ENCODE measurements around the gene RRP8.

The RRP8 gene

DNA sequence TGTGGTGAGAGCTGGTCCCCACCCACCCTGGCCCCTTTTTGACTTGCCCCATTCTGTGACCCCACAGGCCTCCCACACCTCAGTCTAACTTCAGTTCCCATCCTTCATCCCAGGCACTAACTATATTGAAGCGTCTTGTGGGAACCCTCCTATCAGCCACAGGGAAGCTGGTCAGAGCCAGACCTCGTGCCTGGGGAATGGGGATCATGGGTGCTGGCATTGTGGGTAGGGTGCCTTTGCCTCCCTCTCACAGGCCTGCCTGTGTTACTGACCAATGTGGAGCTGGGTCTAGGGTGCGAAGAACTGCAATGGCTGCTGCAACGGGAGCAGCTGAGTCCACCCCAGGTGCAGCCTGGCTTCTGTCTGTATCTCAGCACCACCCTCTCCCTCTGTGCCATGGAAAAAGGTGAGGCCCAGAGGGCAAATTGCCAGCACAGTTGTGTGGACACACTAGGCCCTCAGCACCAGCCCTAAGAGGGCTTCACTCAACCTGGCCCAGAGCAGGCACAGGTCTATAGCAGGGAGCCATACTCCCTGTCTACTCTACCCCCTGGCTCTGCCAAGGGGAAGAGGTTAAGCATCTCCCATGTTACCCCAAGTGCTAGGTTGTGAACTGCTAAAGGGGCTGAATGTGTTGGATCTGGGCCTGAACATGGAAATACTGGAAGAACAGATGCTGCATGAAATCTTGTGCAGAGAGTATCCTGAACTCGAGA, 37.3 kb downstream of the RRP8 start:
- Histone ChIP-seq H3K18ac (ENCODE audit: low read length) (no peak overlapping the region), H3K4me2 (ENCODE audit: insufficient read depth, low read length, poor library complexity, severe bottlenecking) (no peak overlapping the region), H3K23ac (ENCODE audit: low read depth, low read length, poor library complexity) (no peak overlapping the region), H2AK5ac (ENCODE audit: low read depth, low read length) (no peak overlapping the region), H3K27ac (replicated peaks; ENCODE audit: low read length) (no peak overlapping the region), H2BK15ac (ENCODE audit: low read length) (no peak overlapping the region), H3K4me3 (ENCODE audit: low read length in 2 of 2) (no peak overlapping the region), H3K36me3 (replicated peaks in 1 of 2; ENCODE audit: control insufficient read depth in 2 of 2, insufficient read depth in 2 of 2, low read length in 2 of 2) (peaks cover 0 to 2% of the 10 kb centered on the region in 2 donors), H2AFZ (ENCODE audit: low read length) (no peak overlapping the region), H3K79me1 (ENCODE audit: low read depth, low read length) (no peaks in the 10 kb centered on the region), H4K8ac (ENCODE audit: low read depth, low read length) (no peak overlapping the region), H3K9me3 (replicated peaks in 1 of 2; ENCODE audit: control insufficient read depth in 2 of 2, insufficient read depth in 1 of 2, low read depth in 1 of 2, low read length in 2 of 2) (no peaks in the 10 kb centered on the region), H2BK12ac (ENCODE audit: low read length) (no peak overlapping the region), H4K91ac (ENCODE audit: low read depth, low read length, poor library complexity) (no peak overlapping the region), H2BK5ac (ENCODE audit: low read length) (no peak overlapping the region), H3K27me3 (ENCODE audit: control insufficient read depth in 3 of 3, insufficient read depth in 3 of 3, low read depth in 1 of 3, low read length in 3 of 3) (no peaks in the 10 kb centered on the region), H3K4me1 (ENCODE audit: control insufficient read depth in 2 of 2, insufficient read depth in 1 of 2, low read depth in 1 of 2, low read length in 2 of 2) (peaks cover 0 to 1% of the 10 kb centered on the region in 2 donors), H3K4ac (ENCODE audit: low read length) (no peak overlapping the region), H3K9ac (ENCODE audit: low read depth, low read length, poor library complexity) (no peak overlapping the region), H3K14ac (ENCODE audit: low read length) (no peak overlapping the region), H2BK120ac (ENCODE audit: low read depth, low read length) (no peak overlapping the region)
- DNase-seq (ENCODE audit: low spot score), result no peak
- no CpG with 5 or more reads among the region's 5 CpGs for WGBS, 2 donors (ENCODE audit: extremely low coverage in 2 of 2, insufficient read length in 2 of 2, insufficient replicate concordance in 1 of 2)

DNA sequence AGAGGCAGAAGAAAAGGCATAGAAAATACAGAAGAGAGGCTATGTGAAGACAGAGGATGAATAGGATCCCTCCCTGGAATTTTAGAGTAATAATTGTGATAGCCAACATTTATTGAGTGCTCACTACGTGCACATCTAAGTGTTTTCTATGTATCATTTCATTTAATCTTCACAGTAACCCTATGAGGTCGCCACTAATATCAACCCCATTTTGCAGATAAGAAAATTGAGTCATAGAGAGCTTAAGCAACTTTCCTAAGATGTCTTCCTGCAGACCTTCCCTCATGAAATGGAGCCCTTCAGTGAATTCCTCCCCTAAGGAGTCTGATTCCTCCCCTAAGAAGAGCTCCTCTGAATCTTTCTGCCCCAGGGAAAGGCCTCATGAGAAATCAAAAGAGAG, 38.1 kb downstream of the RRP8 start:
- Histone ChIP-seq H4K8ac (ENCODE audit: low read depth, low read length) (no peak overlapping the region), H2BK120ac (ENCODE audit: low read depth, low read length) (no peak overlapping the region), H3K36me3 (replicated peaks in 1 of 2; ENCODE audit: control insufficient read depth in 2 of 2, insufficient read depth in 2 of 2, low read length in 2 of 2) (peaks cover 0 to 2% of the 10 kb centered on the region in 2 donors), H2AFZ (ENCODE audit: low read length) (no peak overlapping the region), H3K18ac (ENCODE audit: low read length) (no peak overlapping the region), H3K4me3 (ENCODE audit: low read length in 2 of 2) (no peak overlapping the region), H4K91ac (ENCODE audit: low read depth, low read length, poor library complexity) (no peak overlapping the region), H3K4ac (ENCODE audit: low read length) (no peak overlapping the region), H2BK15ac (ENCODE audit: low read length) (no peak overlapping the region), H2BK5ac (ENCODE audit: low read length) (no peak overlapping the region), H2AK5ac (ENCODE audit: low read depth, low read length) (no peak overlapping the region), H2BK12ac (ENCODE audit: low read length) (no peak overlapping the region), H3K27me3 (ENCODE audit: control insufficient read depth in 3 of 3, insufficient read depth in 3 of 3, low read depth in 1 of 3, low read length in 3 of 3) (no peaks in the 10 kb centered on the region), H3K9ac (ENCODE audit: low read depth, low read length, poor library complexity) (no peak overlapping the region), H3K23ac (ENCODE audit: low read depth, low read length, poor library complexity) (no peak overlapping the region), H3K79me1 (ENCODE audit: low read depth, low read length) (no peaks in the 10 kb centered on the region), H3K4me2 (ENCODE audit: insufficient read depth, low read length, poor library complexity, severe bottlenecking) (no peak overlapping the region), H3K9me3 (replicated peaks in 1 of 2; ENCODE audit: control insufficient read depth in 2 of 2, insufficient read depth in 1 of 2, low read depth in 1 of 2, low read length in 2 of 2) (no peaks in the 10 kb centered on the region), H3K14ac (ENCODE audit: low read length) (no peak overlapping the region), H3K4me1 (ENCODE audit: control insufficient read depth in 2 of 2, insufficient read depth in 1 of 2, low read depth in 1 of 2, low read length in 2 of 2) (peaks cover 0 to 1% of the 10 kb centered on the region in 2 donors), H3K27ac (replicated peaks; ENCODE audit: low read length) (no peak overlapping the region)
- no CpG with 5 or more reads among the region's 2 CpGs for WGBS, 2 donors (ENCODE audit: extremely low coverage in 2 of 2, insufficient read length in 2 of 2, insufficient replicate concordance in 1 of 2)
- DNase-seq (ENCODE audit: low spot score), result no peak

DNA sequence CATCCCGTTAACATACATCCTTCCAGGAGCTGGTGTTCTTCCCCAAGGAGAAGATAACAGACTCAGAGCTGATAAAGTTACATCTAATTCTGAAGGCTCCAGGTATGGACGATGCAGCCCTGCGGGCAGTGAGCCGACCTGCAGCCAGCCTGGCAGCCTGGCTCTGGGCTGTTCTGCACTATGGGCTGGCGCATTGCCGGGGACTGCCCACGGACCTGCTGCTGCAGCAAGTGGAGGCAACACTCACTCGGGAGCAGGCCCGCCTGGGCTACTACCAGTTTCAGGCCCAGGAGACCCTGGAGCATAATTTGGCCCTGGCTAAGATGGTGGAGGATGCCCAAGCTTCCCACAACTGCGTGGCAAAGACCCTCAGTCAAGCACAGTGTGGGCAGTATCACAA, 39.7 kb downstream of the RRP8 start:
- Histone ChIP-seq H3K4me3 (ENCODE audit: low read length in 2 of 2) (no peak overlapping the region), H2AK5ac (ENCODE audit: low read depth, low read length) (peak overlapping the region; percentile 16), H4K91ac (ENCODE audit: low read depth, low read length, poor library complexity) (no peak overlapping the region), H3K14ac (ENCODE audit: low read length) (no peak overlapping the region), H3K27ac (replicated peaks; ENCODE audit: low read length) (no peak overlapping the region), H3K27me3 (ENCODE audit: control insufficient read depth in 3 of 3, insufficient read depth in 3 of 3, low read depth in 1 of 3, low read length in 3 of 3) (no peaks in the 10 kb centered on the region), H2AFZ (ENCODE audit: low read length) (no peak overlapping the region), H2BK5ac (ENCODE audit: low read length) (no peak overlapping the region), H3K79me1 (ENCODE audit: low read depth, low read length) (no peaks in the 10 kb centered on the region), H3K4me1 (ENCODE audit: control insufficient read depth in 2 of 2, insufficient read depth in 1 of 2, low read depth in 1 of 2, low read length in 2 of 2) (peaks cover 0 to 1% of the 10 kb centered on the region in 2 donors), H2BK120ac (ENCODE audit: low read depth, low read length) (no peak overlapping the region), H2BK15ac (ENCODE audit: low read length) (no peak overlapping the region), H3K36me3 (replicated peaks in 1 of 2; ENCODE audit: control insufficient read depth in 2 of 2, insufficient read depth in 2 of 2, low read length in 2 of 2) (peaks cover 0 to 2% of the 10 kb centered on the region in 2 donors), H4K8ac (ENCODE audit: low read depth, low read length) (no peak overlapping the region), H3K4ac (ENCODE audit: low read length) (no peak overlapping the region), H3K9ac (ENCODE audit: low read depth, low read length, poor library complexity) (no peak overlapping the region), H3K18ac (ENCODE audit: low read length) (no peak overlapping the region), H3K23ac (ENCODE audit: low read depth, low read length, poor library complexity) (peak overlapping the region; percentile 31), H3K4me2 (ENCODE audit: insufficient read depth, low read length, poor library complexity, severe bottlenecking) (no peak overlapping the region), H3K9me3 (replicated peaks in 1 of 2; ENCODE audit: control insufficient read depth in 2 of 2, insufficient read depth in 1 of 2, low read depth in 1 of 2, low read length in 2 of 2) (no peaks in the 10 kb centered on the region), H2BK12ac (ENCODE audit: low read length) (no peak overlapping the region)
- DNase-seq (ENCODE audit: low spot score), result no peak
- no CpG with 5 or more reads among the region's 10 CpGs for WGBS, 2 donors (ENCODE audit: extremely low coverage in 2 of 2, insufficient read length in 2 of 2, insufficient replicate concordance in 1 of 2)

DNA sequence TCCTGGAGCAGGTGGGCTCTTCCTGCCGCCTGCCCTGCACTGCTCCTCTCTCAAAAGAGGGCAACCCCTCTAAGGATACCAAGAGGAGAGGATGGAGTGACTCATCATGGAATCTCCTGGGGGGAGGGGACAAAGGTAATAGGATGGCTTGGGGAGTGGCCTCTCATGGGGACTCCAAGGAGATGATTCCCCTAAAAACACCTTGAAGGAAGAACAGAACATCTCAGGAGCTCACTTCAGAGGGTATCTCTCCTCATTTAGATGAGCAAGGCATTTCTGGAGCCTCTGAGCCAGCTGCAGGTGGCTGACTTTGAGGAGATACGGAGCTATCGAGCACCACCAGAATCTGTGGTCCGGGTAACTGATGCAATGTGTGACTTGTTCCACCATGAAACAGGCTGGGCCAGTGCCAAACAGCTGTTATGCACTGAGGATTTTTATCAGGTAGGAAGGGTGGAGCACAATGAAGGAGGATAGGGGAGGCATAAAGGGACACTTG, 40.2 kb downstream of the RRP8 start:
- H3K36me3 ChIP-seq (replicated peaks in 1 of 2; ENCODE audit: control insufficient read depth in 2 of 2, insufficient read depth in 2 of 2, low read length in 2 of 2), result peaks cover 0 to 2% of the 10 kb centered on the region in 2 donors
- H3K27me3 ChIP-seq (ENCODE audit: control insufficient read depth in 3 of 3, insufficient read depth in 3 of 3, low read depth in 1 of 3, low read length in 3 of 3), result no peaks in the 10 kb centered on the region
- H3K4ac ChIP-seq (ENCODE audit: low read length), result no peak overlapping the region
- H2BK15ac ChIP-seq (ENCODE audit: low read length), result no peak overlapping the region
- no peak overlapping the region for H4K8ac ChIP-seq (ENCODE audit: low read depth, low read length)
- H3K79me1 ChIP-seq (ENCODE audit: low read depth, low read length), result no peaks in the 10 kb centered on the region
- WGBS, 2 donors (ENCODE audit: extremely low coverage in 2 of 2, insufficient read length in 2 of 2, insufficient replicate concordance in 1 of 2), result no CpG with 5 or more reads among the region's 4 CpGs
- H2BK12ac ChIP-seq (ENCODE audit: low read length), result no peak overlapping the region
- no peak overlapping the region for H3K4me3 ChIP-seq (ENCODE audit: low read length in 2 of 2)
- no peak overlapping the region for H3K4me2 ChIP-seq (ENCODE audit: insufficient read depth, low read length, poor library complexity, severe bottlenecking)
- H3K14ac ChIP-seq (ENCODE audit: low read length), result no peak overlapping the region
- no peak overlapping the region for H3K9ac ChIP-seq (ENCODE audit: low read depth, low read length, poor library complexity)
- no peak overlapping the region for H4K91ac ChIP-seq (ENCODE audit: low read depth, low read length, poor library complexity)
- no peak overlapping the region for H2BK5ac ChIP-seq (ENCODE audit: low read length)
- no peak overlapping the region for H3K23ac ChIP-seq (ENCODE audit: low read depth, low read length, poor library complexity)
- H3K18ac ChIP-seq (ENCODE audit: low read length), result no peak overlapping the region
- no peaks in the 10 kb centered on the region for H3K9me3 ChIP-seq (replicated peaks in 1 of 2; ENCODE audit: control insufficient read depth in 2 of 2, insufficient read depth in 1 of 2, low read depth in 1 of 2, low read length in 2 of 2)
- H3K27ac ChIP-seq (replicated peaks; ENCODE audit: low read length), result no peak overlapping the region
- no peak overlapping the region for H2BK120ac ChIP-seq (ENCODE audit: low read depth, low read length)
- H2AFZ ChIP-seq (ENCODE audit: low read length), result no peak overlapping the region
- peaks cover 0 to 1% of the 10 kb centered on the region in 2 donors for H3K4me1 ChIP-seq (ENCODE audit: control insufficient read depth in 2 of 2, insufficient read depth in 1 of 2, low read depth in 1 of 2, low read length in 2 of 2)
- no peak overlapping the region for H2AK5ac ChIP-seq (ENCODE audit: low read depth, low read length)
- no peak for DNase-seq (ENCODE audit: low spot score)

Data from neuronal stem cell (in vitro differentiated cells).